Glutamatergic neuron (in vitro differentiated cells): ENCODE data around the gene LRRK1. TPM values are rescaled to one million over a fixed set of nuclear protein-coding genes. Genes with fewer than 3 reads are reported as not detected.

Experiments
- DNase-seq: peaks from one replicate; pipeline ENCODE4 v3.0.0; 2022
- H3K27ac Mint-ChIP-seq: one replicate; pipeline ENCODE4 v1.8.0; 2020; ENCODE audit warnings: mild to moderate bottlenecking, mixed read lengths, inconsistent platforms; ENCODE audit not compliant: unreplicated experiment
- H3K27me3 Mint-ChIP-seq: one replicate; pipeline ENCODE4 v1.8.0; 2020; ENCODE audit warnings: mild to moderate bottlenecking, moderate library complexity, mixed read lengths, inconsistent platforms; ENCODE audit not compliant: unreplicated experiment
- H3K36me3 Mint-ChIP-seq: one replicate; pipeline ENCODE4 v1.8.0; 2020; ENCODE audit warnings: mild to moderate bottlenecking, mixed read lengths, inconsistent platforms; ENCODE audit not compliant: unreplicated experiment
- H3K4me1 Mint-ChIP-seq: one replicate; pipeline ENCODE4 v1.8.0; 2020; ENCODE audit warnings: mild to moderate bottlenecking, low read depth, mixed read lengths, inconsistent platforms; ENCODE audit not compliant: unreplicated experiment
- H3K4me3 Mint-ChIP-seq: one replicate; pipeline ENCODE4 v1.8.0; 2020; ENCODE audit warnings: mild to moderate bottlenecking, mixed read lengths, inconsistent platforms; ENCODE audit not compliant: unreplicated experiment
- H3K9me3 Mint-ChIP-seq: one replicate; pipeline ENCODE4 v1.8.0; 2020; ENCODE audit warnings: mild to moderate bottlenecking, moderate library complexity, mixed read lengths, inconsistent platforms; ENCODE audit not compliant: unreplicated experiment
- CTCF ChIP-seq: fragments of 200-600 bp; sonication (generic); IDR thresholded peaks from one replicate; pipeline ENCODE4 v1.5.0; 2021; ENCODE audit not compliant: partially characterized antibody, unreplicated experiment
- total RNA-seq: library from RNA; stranded (reverse); fragmentation: NEBNext Ultra II Directional; extraction: Animal tissue kit (Norgen Biotek cat#: 25700); gene quantifications from one replicate; pipeline ENCODE4 v1.2.1, GENCODE V29; 2021; ENCODE audit not compliant: unreplicated experiment

LRRK1 gene
- total RNA-seq, 1 donor from 2014 or later = 1.5 TPM

- DNase-seq = no peak
- Mint-ChIP-seq H3K4me3 (no peak overlapping the region), H3K27ac (no peak overlapping the region), H3K36me3 (no peaks in the 10 kb centered on the region), H3K4me1 (peaks cover 22% of the 10 kb centered on the region), H3K27me3 (peaks cover 15% of the 10 kb centered on the region), H3K9me3 (peaks cover 15% of the 10 kb centered on the region)
- TF ChIP-seq CTCF = no peak
These were observed 147.6 kb downstream of the LRRK1 start for GRCh38 chr15:101066501-101067408.

- Mint-ChIP-seq H3K27me3 (peaks cover 14% of the 10 kb centered on the region), H3K4me1 (peaks cover 19% of the 10 kb centered on the region), H3K27ac (no peak overlapping the region), H3K4me3 (no peak overlapping the region), H3K9me3 (peaks cover 14% of the 10 kb centered on the region), H3K36me3 (peaks cover 3% of the 10 kb centered on the region)
- TF ChIP-seq CTCF = no peak
- DNase-seq = no peak
These were observed 148.7 kb downstream of the LRRK1 start for GRCh38 chr15:101067660-101068522.

- H3K27me3 Mint-ChIP-seq = peaks cover 10% of the 10 kb centered on the region
- H3K27ac Mint-ChIP-seq = no peak overlapping the region
- H3K4me1 Mint-ChIP-seq = peaks cover 18% of the 10 kb centered on the region
- no peak for DNase-seq
- no peak for TF ChIP-seq CTCF
- peaks cover 3% of the 10 kb centered on the region for H3K36me3 Mint-ChIP-seq
- H3K4me3 Mint-ChIP-seq = no peak overlapping the region
- H3K9me3 Mint-ChIP-seq = peaks cover 11% of the 10 kb centered on the region
These were observed 149.4 kb downstream of the LRRK1 start for GRCh38 chr15:101068523-101068960.

DNA sequence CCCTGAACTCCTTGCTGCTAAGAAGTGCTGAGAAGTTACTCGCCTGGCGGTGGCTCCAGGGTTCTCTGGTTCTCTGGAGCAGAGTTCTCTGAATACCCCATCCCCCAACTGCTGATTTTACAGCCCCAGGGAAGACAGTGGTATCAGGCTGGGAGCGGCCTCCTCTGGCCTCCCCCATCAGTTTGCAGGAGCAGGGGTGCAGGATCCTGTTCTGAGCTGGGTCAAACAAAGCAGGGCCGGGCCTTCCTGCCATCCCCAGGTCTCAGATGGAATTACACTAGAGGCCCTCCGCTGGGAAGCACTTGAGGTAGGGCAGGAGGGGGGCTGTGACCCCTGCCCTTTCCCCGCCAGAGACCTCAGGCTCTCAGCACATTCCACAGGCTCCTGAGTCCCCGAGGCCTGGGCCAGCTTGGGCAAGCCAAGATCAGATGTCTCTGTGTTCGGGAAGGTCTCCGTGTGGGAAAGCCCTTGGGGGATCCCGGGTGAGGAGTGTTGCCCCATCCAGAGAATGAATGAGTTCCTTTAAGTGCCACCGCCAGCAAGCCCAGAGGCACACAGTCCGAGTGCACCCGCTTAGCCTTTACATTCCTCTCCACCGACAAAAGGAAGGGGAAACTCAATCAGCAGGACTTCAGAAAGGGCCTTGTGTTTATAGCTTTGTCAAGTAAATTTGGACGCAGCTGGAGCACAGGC, 149.9 kb downstream of the LRRK1 start:
- H3K4me3 Mint-ChIP-seq = no peak overlapping the region
- H3K9me3 Mint-ChIP-seq = peaks cover 11% of the 10 kb centered on the region
- H3K4me1 Mint-ChIP-seq = peaks cover 18% of the 10 kb centered on the region
- peaks cover 3% of the 10 kb centered on the region for H3K36me3 Mint-ChIP-seq
- peak; percentile 35 for TF ChIP-seq CTCF
- DNase-seq = peak; percentile 63
- H3K27ac Mint-ChIP-seq = no peak overlapping the region
- H3K27me3 Mint-ChIP-seq = peaks cover 9% of the 10 kb centered on the region
